ENCODE measurements around the gene CABLES1.

- TF ChIP-seq POLR2A (IDR thresholded peaks at IDR 0.05) (no peak), CTCF (IDR thresholded peaks at IDR 0.05) (no peak)
Measured at GRCh38 chr18:23151414-23152099, 16.3 kb downstream of the CABLES1 start.

All from adrenal gland (tissue), 5 donors.